ENCODE data around the gene OSMR. TPM values are rescaled to one million over a fixed set of nuclear protein-coding genes. Genes with fewer than 3 reads are reported as not detected.

The OSMR gene
- total RNA-seq, 2 donors from 2014 or later = 1.3 to 4.4 TPM

- 90 to 92% methylated on average over 6 of the region's 6 CpGs for WGBS, 2 experiments (ENCODE audit: insufficient coverage in 1 of 2, insufficient read length in 1 of 2)
These were observed 8.1 kb downstream of the OSMR start for GRCh38 chr5:38853753-38854470.

GRCh38 chr5:38854907-38855306 is 9.1 kb downstream of the OSMR start:
- Mint-ChIP-seq H3K4me3 (no peak overlapping the region), H3K27ac (no peak overlapping the region), H3K9me3 (peaks cover 19% of the 10 kb centered on the region), H3K4me1 (no peaks in the 10 kb centered on the region), H3K27me3 (ENCODE audit: insufficient read depth) (peaks cover 4% of the 10 kb centered on the region), H3K36me3 (ENCODE audit: low read depth) (no peaks in the 10 kb centered on the region)
- TF ChIP-seq CTCF (conservative IDR thresholded peaks at IDR 0.05) = no peak
- Histone ChIP-seq H3K4me3 (ENCODE audit: low read length) (no peak overlapping the region), H3K9ac (ENCODE audit: extremely low read depth, low read length, poor library complexity, severe bottlenecking) (no peak overlapping the region), H3K27ac (ENCODE audit: low read depth, low read length) (no peak overlapping the region), H3K27me3 (ENCODE audit: control insufficient read depth, insufficient read depth, low read length, poor library complexity, severe bottlenecking) (no peaks in the 10 kb centered on the region), H3K36me3 (ENCODE audit: control insufficient read depth, insufficient read depth, low read length) (no peaks in the 10 kb centered on the region), H3K9me3 (ENCODE audit: control insufficient read depth, low read length) (peaks cover 13% of the 10 kb centered on the region), H3K4me1 (ENCODE audit: control insufficient read depth, insufficient read depth, low read length) (no peaks in the 10 kb centered on the region)
- DNase-seq = no peak
- WGBS, 2 experiments (ENCODE audit: insufficient coverage in 1 of 2, insufficient read length in 1 of 2) = 82 to 100% methylated on average over 2 to 7 of the region's 7 CpGs

More at GRCh38 chr5:38853753-38854470, 8.1 kb downstream of the OSMR start:
- H3K36me3 Mint-ChIP-seq (ENCODE audit: low read depth) = no peaks in the 10 kb centered on the region
- Histone ChIP-seq H3K9ac (ENCODE audit: extremely low read depth, low read length, poor library complexity, severe bottlenecking) (no peak overlapping the region), H3K27ac (ENCODE audit: low read depth, low read length) (no peak overlapping the region), H3K27me3 (ENCODE audit: control insufficient read depth, insufficient read depth, low read length, poor library complexity, severe bottlenecking) (no peaks in the 10 kb centered on the region), H3K4me1 (ENCODE audit: control insufficient read depth, insufficient read depth, low read length) (no peaks in the 10 kb centered on the region), H3K9me3 (ENCODE audit: control insufficient read depth, low read length) (peaks cover 8% of the 10 kb centered on the region), H3K36me3 (ENCODE audit: control insufficient read depth, insufficient read depth, low read length) (no peaks in the 10 kb centered on the region), H3K4me3 (ENCODE audit: low read length) (no peak overlapping the region)
- no peak overlapping the region for H3K4me3 Mint-ChIP-seq
- H3K9me3 Mint-ChIP-seq = peaks cover 10% of the 10 kb centered on the region
- H3K4me1 Mint-ChIP-seq = no peaks in the 10 kb centered on the region
- TF ChIP-seq CTCF (conservative IDR thresholded peaks at IDR 0.05) = no peak
- DNase-seq = no peak
- peaks cover 3% of the 10 kb centered on the region for H3K27me3 Mint-ChIP-seq (ENCODE audit: insufficient read depth)
- no peak overlapping the region for H3K27ac Mint-ChIP-seq

- H3K4me1 ChIP-seq (ENCODE audit: control insufficient read depth, insufficient read depth, low read length) = no peaks in the 10 kb centered on the region
- no peak overlapping the region for H3K4me3 ChIP-seq (ENCODE audit: low read length)
- DNase-seq = no peak
- TF ChIP-seq CTCF (conservative IDR thresholded peaks at IDR 0.05) = no peak
- 78 to 87% methylated on average over 2 of the region's 2 CpGs for WGBS, 2 experiments (ENCODE audit: insufficient coverage in 1 of 2, insufficient read length in 1 of 2)
- Mint-ChIP-seq H3K9me3 (peaks cover 34% of the 10 kb centered on the region), H3K4me1 (no peaks in the 10 kb centered on the region), H3K27ac (no peak overlapping the region), H3K36me3 (ENCODE audit: low read depth) (no peaks in the 10 kb centered on the region), H3K27me3 (ENCODE audit: insufficient read depth) (peaks cover 4% of the 10 kb centered on the region), H3K4me3 (no peak overlapping the region)
- no peak overlapping the region for H3K9ac ChIP-seq (ENCODE audit: extremely low read depth, low read length, poor library complexity, severe bottlenecking)
- H3K27me3 ChIP-seq (ENCODE audit: control insufficient read depth, insufficient read depth, low read length, poor library complexity, severe bottlenecking) = no peaks in the 10 kb centered on the region
- H3K36me3 ChIP-seq (ENCODE audit: control insufficient read depth, insufficient read depth, low read length) = no peaks in the 10 kb centered on the region
- H3K9me3 ChIP-seq (ENCODE audit: control insufficient read depth, low read length) = peaks cover 13% of the 10 kb centered on the region
- no peak overlapping the region for H3K27ac ChIP-seq (ENCODE audit: low read depth, low read length)
These were observed 10.8 kb downstream of the OSMR start for GRCh38 chr5:38856660-38857059.
